Measurements from ENCODE around the gene PARD6A.

DNA sequence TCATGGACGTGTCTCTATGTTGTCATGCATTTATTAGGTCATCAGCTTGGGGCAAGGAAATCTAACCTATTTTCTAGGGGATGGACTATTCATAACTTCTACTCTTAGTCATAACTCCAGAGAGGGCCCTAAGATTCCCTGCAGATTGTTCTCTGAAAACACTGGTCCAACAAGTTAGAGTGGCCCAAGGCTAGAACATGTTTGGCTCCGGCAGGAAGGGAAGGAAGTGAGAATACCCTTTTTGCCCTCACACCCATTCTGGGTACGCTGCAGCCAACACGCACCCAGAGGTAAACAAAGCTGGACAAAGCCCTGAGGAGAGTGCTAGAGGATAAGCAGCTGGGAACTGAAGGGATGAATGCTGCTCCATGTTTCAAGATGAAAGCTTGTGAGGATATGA is 15.8 kb downstream of the PARD6A start:
- no peak for TF ChIP-seq POLR2A (IDR thresholded peaks at IDR 0.05; ENCODE audit: low read depth, low read length)
- TF ChIP-seq POLR2AphosphoS5 (IDR thresholded peaks at IDR 0.05; ENCODE audit: low read depth, low read length) = no peak
- no peak for TF ChIP-seq TAF1 (IDR thresholded peaks at IDR 0.05; ENCODE audit: borderline replicate concordance, low read depth, low read length)

Data from GM12892 (cell line).